ENCODE results near the gene SINHCAF. TPM values are rescaled to one million over a fixed set of nuclear protein-coding genes. Genes with fewer than 3 reads are reported as not detected.

Gene SINHCAF
- total and polyA plus RNA-seq, 2 of the 8 experiments (the other 6 are each of a cell fraction or from before 2014, with no cell fraction given): 138 to 576 TPM

- Histone ChIP-seq H3K79me1 (ENCODE audit: low read depth, low read length) (no peaks in the 10 kb centered on the region), H3K9ac (replicated peaks in 1 of 4; ENCODE audit: extremely low read depth in 1 of 4, low read depth in 3 of 4, low read length in 3 of 4) (no peak overlapping the region), H2AK5ac (ENCODE audit: low read depth, low read length) (no peak overlapping the region), H3K4me1 (replicated peaks in 1 of 4; ENCODE audit: control insufficient read depth in 3 of 4, insufficient read depth in 4 of 4, low read length in 3 of 4) (peaks cover 0 to 11% (median 7%) of the 10 kb centered on the region in 4 experiments; a peak in 5 of 7 replicates), H3K9me3 (ENCODE audit: insufficient read depth in 2 of 2, low read depth in 1 of 2, low read length in 1 of 2) (no peaks in the 10 kb centered on the region), H3K4me2 (ENCODE audit: insufficient read depth in 1 of 2, low read depth in 2 of 2, low read length in 2 of 2) (no peak overlapping the region), H2BK15ac (ENCODE audit: low read length) (no peak overlapping the region), H3K23me2 (ENCODE audit: low read depth, low read length) (no peaks in the 10 kb centered on the region; the same call in 1 of the 2 replicates), H3K14ac (ENCODE audit: insufficient read length) (no peak overlapping the region), H4K8ac (ENCODE audit: extremely low read depth, insufficient read depth, low read length) (no peak overlapping the region), H3K27ac (ENCODE audit: low read depth, low read length) (no peak overlapping the region), H2BK120ac (replicated peaks; ENCODE audit: low read depth, low read length) (no peak overlapping the region), H4K20me1 (replicated peaks in 1 of 2; ENCODE audit: control insufficient read depth in 1 of 2, insufficient read depth in 2 of 2, low read length in 2 of 2) (no peaks in the 10 kb centered on the region), H4K91ac (replicated peaks; ENCODE audit: insufficient read length, low read length) (peak overlapping the region; percentile 63), H3K79me2 (ENCODE audit: control insufficient read depth in 1 of 2, insufficient read depth in 2 of 2, low read length in 2 of 2) (no peaks in the 10 kb centered on the region), H2BK12ac (ENCODE audit: low read depth, low read length) (peak overlapping the region; percentile 20), H3K36me3 (ENCODE audit: control insufficient read depth in 2 of 4, insufficient read depth in 4 of 4, low read length in 3 of 4) (no peaks in the 10 kb centered on the region), H2AFZ (ENCODE audit: low read length) (no peak overlapping the region), H3K18ac (ENCODE audit: extremely low read depth, low read length) (no peak overlapping the region), H2BK5ac (ENCODE audit: low read depth, low read length) (no peak overlapping the region), H2BK20ac (ENCODE audit: low read length) (no peak overlapping the region; the same call in 1 of the 2 replicates), H3K4me3 (ENCODE audit: extremely low read depth in 1 of 4, insufficient read depth in 2 of 4, low read depth in 3 of 4, low read length in 4 of 4) (no peak overlapping the region), H4K5ac (ENCODE audit: insufficient read length, low read depth, low read length) (no peak overlapping the region), H3K56ac (replicated peaks; ENCODE audit: insufficient read length, low read depth, low read length) (no peak overlapping the region), H3K27me3 (replicated peaks in 1 of 4; ENCODE audit: control insufficient read depth in 3 of 4, extremely low read depth in 1 of 4, insufficient read depth in 3 of 4, low read length in 3 of 4) (no peaks in the 10 kb centered on the region), H3K23ac (ENCODE audit: insufficient read length) (no peak overlapping the region), H3K4ac (replicated peaks; ENCODE audit: insufficient read length, low read depth, low read length) (no peak overlapping the region)
- WGBS, 2 experiments (ENCODE audit: extremely low coverage in 1 of 2, insufficient coverage in 1 of 2, insufficient read length in 1 of 2, insufficient replicate concordance in 2 of 2, low coverage in 1 of 2, low lambda C conversion rate in 2 of 2, missing lambda C conversion rate in 1 of 2): 67% methylated on average over 4 of the region's 4 CpGs; no CpG with 5 or more reads in 1 of the 2 experiments
- FAIRE-seq (no peak), DNase-seq (ENCODE audit: low read depth in 1 of 2, low spot score in 2 of 2) (no peak)
- CTCF ChIA-PET (ENCODE audit: partially characterized antibody): interaction anchor here (0.7 to 1.1 kb wide), 4 partner anchors 8 to 33 kb away, joined by 3 read pairs; no protein-coding TSS in a partner anchor
- POLR2A ChIA-PET (ENCODE audit: partially characterized antibody): interaction anchor here (0.8 to 1.8 kb wide), 6 partner anchors 8 to 81 kb away, joined by 3 to 5 read pairs (median 4); no protein-coding TSS in a partner anchor
- TF ChIP-seq TCF12 (IDR thresholded peaks at IDR 0.05; ENCODE audit: low read depth, low read length) (no peak), KDM4A (IDR thresholded peaks at IDR 0.05; ENCODE audit: low read depth, low read length, severe bottlenecking) (no peak), TEAD4 (IDR thresholded peaks at IDR 0.05; ENCODE audit: low read depth, low read length) (no peak), POU5F1 (IDR thresholded peaks at IDR 0.05; ENCODE audit: low read depth, low read length) (no peak), ATF3 (IDR thresholded peaks at IDR 0.05; ENCODE audit: insufficient read depth, low read depth, low read length) (no peak), SP1 (IDR thresholded peaks at IDR 0.05; ENCODE audit: low read depth, low read length) (no peak), CTCF (IDR thresholded peaks at IDR 0.05; ENCODE audit: control extremely low read depth in 1 of 3, insufficient read depth in 1 of 3, low read depth in 1 of 3, low read length in 3 of 3) (no peak), KDM1A (IDR thresholded peaks at IDR 0.05; ENCODE audit: borderline replicate concordance, low read length) (no peak), SUZ12 (IDR thresholded peaks at IDR 0.05; ENCODE audit: low read length) (no peak), SIX5 (IDR thresholded peaks at IDR 0.05; ENCODE audit: low read depth, low read length) (no peak), ZNF274 (IDR thresholded peaks at IDR 0.05; ENCODE audit: borderline replicate concordance, extremely low read depth, low read length) (no peak), SP2 (IDR thresholded peaks at IDR 0.05; ENCODE audit: low read length) (no peak)
Observed at GRCh38 chr12:31355747-31356107, 29.8 kb upstream of the SINHCAF start.
